Fibroblast of lung (primary cell): Measurements from ENCODE around the gene DNPEP. TPM values are rescaled to one million over a fixed set of nuclear protein-coding genes. Genes with fewer than 3 reads are reported as not detected.

Experiments used
- DNase-seq, 2 donors: peaks; one replicate each; pipeline versions ENCODE4 v3.0.0 to v3.0.0-alpha.2; 2010; ENCODE audit warnings: low read depth in 2 of 2
- H2AFZ ChIP-seq: 2 replicates; pipeline ENCODE4 v1.5.1; 2012; ENCODE audit warnings: low read length, control low read depth, inconsistent platforms
- H3K27ac ChIP-seq: 2 replicates; pipeline ENCODE4 v1.5.1; 2011; ENCODE audit warnings: low read length, control low read depth; ENCODE audit not compliant: insufficient read depth
- H3K27me3 ChIP-seq: 2 replicates; pipeline ENCODE4 v1.5.1; 2011; ENCODE audit warnings: mild to moderate bottlenecking, low read length; ENCODE audit not compliant: control insufficient read depth, insufficient read depth
- H3K36me3 ChIP-seq: 2 replicates; pipeline ENCODE4 v1.5.1; 2011; ENCODE audit warnings: low read length; ENCODE audit not compliant: control insufficient read depth, insufficient read depth
- H3K4me1 ChIP-seq: 2 replicates; pipeline ENCODE4 v1.5.1; 2011; ENCODE audit warnings: low read length; ENCODE audit not compliant: control insufficient read depth, insufficient read depth; ENCODE audit errors: extremely low read depth
- H3K4me2 ChIP-seq: 2 replicates; pipeline ENCODE4 v1.5.1; 2011; ENCODE audit warnings: low read length, control low read depth; ENCODE audit not compliant: insufficient read depth; ENCODE audit errors: extremely low read depth
- H3K4me3 ChIP-seq, 4 experiments: fragments of 200-600 bp in 1 of 4; sonication (generic) in 1 of 4; replicated peaks in 1 of 4; 2 replicates each; pipeline ENCODE4 v1.5.1; 2011 to 2016; ENCODE audit warnings: low read length in 4 of 4, low read depth in 3 of 4, mild to moderate bottlenecking in 3 of 4, control low read depth in 2 of 4, inconsistent platforms in 1 of 4, mixed read lengths in 1 of 4; ENCODE audit not compliant: insufficient read depth in 1 of 4; ENCODE audit errors: control extremely low read depth in 1 of 4
- H3K79me2 ChIP-seq: 2 replicates; pipeline ENCODE4 v1.5.1; 2012; ENCODE audit warnings: mild to moderate bottlenecking, low read length, inconsistent platforms; ENCODE audit not compliant: control insufficient read depth, insufficient read depth
- H3K9ac ChIP-seq: 2 replicates; pipeline ENCODE4 v1.5.1; 2011; ENCODE audit warnings: mild to moderate bottlenecking, low read length, control low read depth; ENCODE audit not compliant: insufficient read depth
- H3K9me3 ChIP-seq: 2 replicates; pipeline ENCODE4 v1.5.1; 2012; ENCODE audit warnings: low read depth, low read length; ENCODE audit not compliant: control insufficient read depth, insufficient read depth
- H4K20me1 ChIP-seq: 2 replicates; pipeline ENCODE4 v1.5.1; 2011; ENCODE audit warnings: low read length; ENCODE audit not compliant: control insufficient read depth, insufficient read depth; ENCODE audit errors: extremely low read depth
- EZH2 ChIP-seq: IDR thresholded peaks from 2 replicates; pipeline ENCODE4 v1.5.1; 2012; ENCODE audit warnings: low read length, control low read depth, mild to moderate bottlenecking; ENCODE audit errors: missing control alignments
- polyA plus RNA-seq, 2 donors: library from polyadenylated mRNA; depleted of rRNA in 1 of 2; stranded (reverse) in 1 of 2; unstranded in 1 of 2; fragments of >200 nt; gene quantifications; 2 replicates each; pipeline ENCODE4 v1.2.1, GENCODE V29; 2011 to 2012; ENCODE audit warnings: missing spikeins in 1 of 2
- total RNA-seq: library from RNA; depleted of rRNA; stranded (reverse); fragments of >200 nt; gene quantifications from 2 replicates; pipeline ENCODE4 v1.2.1, GENCODE V29; 2014
- TF ChIP-seq, protein P1 (sequence below), 2 donors: IDR thresholded peaks in 1 of 2; conservative IDR thresholded peaks in 1 of 2; 1 replicate in 1 of 2; 2 replicates in 1 of 2; pipeline ENCODE4 v1.5.1; 2011 to 2012; ENCODE audit warnings: low read length in 2 of 2, control low read depth in 1 of 2, inconsistent platforms in 1 of 2, low read depth in 1 of 2, mild to moderate bottlenecking in 1 of 2

The DNPEP gene
- total and polyA plus RNA-seq, 2 donors (not counting 1 experiment from before 2014, with no cell fraction given), result 38.2 to 72.5 TPM

DNA sequence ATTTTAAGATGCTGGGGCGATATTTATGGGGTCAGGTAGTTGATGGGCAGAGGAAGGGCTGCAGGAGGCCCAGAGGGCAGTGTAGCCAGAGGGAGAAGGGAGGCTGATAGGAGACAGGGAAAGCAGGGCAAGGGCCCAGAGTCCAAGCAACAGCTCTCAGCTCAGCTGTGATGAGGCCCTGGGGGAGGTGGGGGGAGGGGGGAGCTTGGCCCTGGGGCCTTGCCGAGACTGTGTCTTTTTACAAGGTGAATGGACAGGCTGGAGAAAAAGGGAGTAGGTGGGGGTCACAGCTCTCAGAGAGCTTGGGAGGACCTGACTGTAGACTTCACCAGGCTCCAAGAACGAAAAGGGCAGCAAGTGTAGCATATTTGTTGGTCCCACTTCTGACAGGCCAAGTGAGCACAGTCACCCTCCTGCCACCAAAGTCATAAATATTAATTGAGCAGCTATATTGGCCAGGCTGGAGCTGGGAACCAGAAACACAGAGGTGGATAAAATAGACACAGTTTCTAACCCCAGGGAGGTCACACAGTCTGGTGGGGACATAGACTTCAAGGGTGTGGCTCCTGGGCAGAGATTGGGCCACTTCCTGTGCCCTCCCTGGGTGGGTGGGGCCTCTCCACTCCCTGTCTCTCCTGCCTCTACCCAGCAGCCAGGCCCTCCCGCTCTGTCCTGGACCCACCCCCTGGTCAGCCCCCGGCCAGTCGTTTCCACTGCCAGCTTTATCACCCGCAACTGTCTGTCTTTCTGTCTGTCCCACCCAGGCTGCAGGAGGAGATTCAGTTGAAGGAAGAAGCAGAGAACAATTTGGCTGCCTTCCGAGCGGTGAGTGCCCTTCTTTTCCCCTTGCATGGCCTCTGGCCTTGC is 31.9 kb upstream of the DNPEP start:
- Histone ChIP-seq H2AFZ (no peak overlapping the region), H3K9me3 (no peaks in the 10 kb centered on the region), H3K4me2 (no peak overlapping the region), H3K36me3 (no peaks in the 10 kb centered on the region), H3K27me3 (peaks cover 11% of the 10 kb centered on the region), H3K9ac (no peak overlapping the region), H3K4me1 (no peaks in the 10 kb centered on the region), H3K79me2 (no peaks in the 10 kb centered on the region), H3K27ac (no peak overlapping the region), H4K20me1 (no peaks in the 10 kb centered on the region), H3K4me3 (no peak overlapping the region)
- TF ChIP-seq, protein P1, sequence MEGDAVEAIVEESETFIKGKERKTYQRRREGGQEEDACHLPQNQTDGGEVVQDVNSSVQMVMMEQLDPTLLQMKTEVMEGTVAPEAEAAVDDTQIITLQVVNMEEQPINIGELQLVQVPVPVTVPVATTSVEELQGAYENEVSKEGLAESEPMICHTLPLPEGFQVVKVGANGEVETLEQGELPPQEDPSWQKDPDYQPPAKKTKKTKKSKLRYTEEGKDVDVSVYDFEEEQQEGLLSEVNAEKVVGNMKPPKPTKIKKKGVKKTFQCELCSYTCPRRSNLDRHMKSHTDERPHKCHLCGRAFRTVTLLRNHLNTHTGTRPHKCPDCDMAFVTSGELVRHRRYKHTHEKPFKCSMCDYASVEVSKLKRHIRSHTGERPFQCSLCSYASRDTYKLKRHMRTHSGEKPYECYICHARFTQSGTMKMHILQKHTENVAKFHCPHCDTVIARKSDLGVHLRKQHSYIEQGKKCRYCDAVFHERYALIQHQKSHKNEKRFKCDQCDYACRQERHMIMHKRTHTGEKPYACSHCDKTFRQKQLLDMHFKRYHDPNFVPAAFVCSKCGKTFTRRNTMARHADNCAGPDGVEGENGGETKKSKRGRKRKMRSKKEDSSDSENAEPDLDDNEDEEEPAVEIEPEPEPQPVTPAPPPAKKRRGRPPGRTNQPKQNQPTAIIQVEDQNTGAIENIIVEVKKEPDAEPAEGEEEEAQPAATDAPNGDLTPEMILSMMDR (conservative IDR thresholded peaks at IDR 0.05 in 1 of 2, IDR thresholded peaks at IDR 0.05 in 1 of 2; ENCODE audit: low read depth in 1 of 2, low read length in 2 of 2), result no peak
- TF ChIP-seq EZH2, result no peak
- DNase-seq, result no peak

DNA sequence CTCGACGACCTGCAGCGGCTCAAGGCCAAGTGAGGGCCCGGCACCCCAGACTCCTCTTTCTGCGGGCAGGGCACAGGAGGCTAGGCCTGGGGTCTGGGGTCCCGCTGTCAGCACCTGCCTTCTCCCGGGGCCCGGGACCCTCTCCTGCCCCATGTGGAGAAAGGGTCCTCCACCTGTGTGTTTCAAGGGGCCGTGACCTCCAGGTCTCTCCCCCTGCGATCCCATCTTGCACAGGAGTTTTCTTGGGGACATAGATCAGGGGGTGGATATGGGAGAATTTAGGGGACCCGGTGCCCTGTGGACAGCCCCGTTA is 31.3 kb upstream of the DNPEP start:
- H3K4me3 ChIP-seq, result no peak overlapping the region
- H3K9ac ChIP-seq, result no peak overlapping the region
- no peak overlapping the region for H3K4me2 ChIP-seq
- TF ChIP-seq, protein P1 (conservative IDR thresholded peaks at IDR 0.05 in 1 of 2, IDR thresholded peaks at IDR 0.05 in 1 of 2; ENCODE audit: low read depth in 1 of 2, low read length in 2 of 2), result no peak
- TF ChIP-seq EZH2, result no peak
- H3K27ac ChIP-seq, result no peak overlapping the region
- H2AFZ ChIP-seq, result no peak overlapping the region
- H3K36me3 ChIP-seq, result no peaks in the 10 kb centered on the region
- no peaks in the 10 kb centered on the region for H4K20me1 ChIP-seq
- H3K27me3 ChIP-seq, result peaks cover 11% of the 10 kb centered on the region
- no peak for DNase-seq
- H3K79me2 ChIP-seq, result no peaks in the 10 kb centered on the region
- no peaks in the 10 kb centered on the region for H3K9me3 ChIP-seq
- H3K4me1 ChIP-seq, result no peaks in the 10 kb centered on the region

DNA sequence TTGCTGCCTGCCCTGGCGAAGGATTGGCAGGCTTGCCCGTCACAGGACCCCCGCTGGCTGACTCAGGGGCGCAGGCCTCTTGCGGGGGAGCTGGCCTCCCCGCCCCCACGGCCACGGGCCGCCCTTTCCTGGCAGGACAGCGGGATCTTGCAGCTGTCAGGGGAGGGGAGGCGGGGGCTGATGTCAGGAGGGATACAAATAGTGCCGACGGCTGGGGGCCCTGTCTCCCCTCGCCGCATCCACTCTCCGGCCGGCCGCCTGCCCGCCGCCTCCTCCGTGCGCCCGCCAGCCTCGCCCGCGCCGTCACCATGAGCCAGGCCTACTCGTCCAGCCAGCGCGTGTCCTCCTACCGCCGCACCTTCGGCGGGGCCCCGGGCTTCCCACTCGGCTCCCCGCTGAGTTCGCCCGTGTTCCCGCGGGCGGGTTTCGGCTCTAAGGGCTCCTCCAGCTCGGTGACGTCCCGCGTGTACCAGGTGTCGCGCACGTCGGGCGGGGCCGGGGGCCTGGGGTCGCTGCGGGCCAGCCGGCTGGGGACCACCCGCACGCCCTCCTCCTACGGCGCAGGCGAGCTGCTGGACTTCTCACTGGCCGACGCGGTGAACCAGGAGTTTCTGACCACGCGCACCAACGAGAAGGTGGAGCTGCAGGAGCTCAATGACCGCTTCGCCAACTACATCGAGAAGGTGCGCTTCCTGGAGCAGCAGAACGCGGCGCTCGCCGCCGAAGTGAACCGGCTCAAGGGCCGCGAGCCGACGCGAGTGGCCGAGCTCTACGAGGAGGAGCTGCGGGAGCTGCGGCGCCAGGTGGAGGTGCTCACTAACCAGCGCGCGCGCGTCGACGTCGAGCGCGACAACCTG is 30.7 kb upstream of the DNPEP start, which contains the start of gene DES:
Gene DES (plus strand): TSS at position 223 of the 857 bp plus-strand sequence. CDS start 86 bp downstream, at position 309.
- Histone ChIP-seq H3K9me3 (no peaks in the 10 kb centered on the region), H3K4me2 (no peak within 1 kb of the TSS), H3K4me1 (no peaks in the 10 kb centered on the region), H3K36me3 (no peaks in the 10 kb centered on the region), H3K79me2 (no peaks in the 10 kb centered on the region), H3K27ac (no peak within 1 kb of the TSS), H3K27me3 (peaks cover 11% of the 10 kb centered on the region), H4K20me1 (no peaks in the 10 kb centered on the region), H3K4me3 (peak within 1 kb of the TSS in 1 of 4 experiments; percentile 14), H2AFZ (no peak within 1 kb of the TSS), H3K9ac (no peak within 1 kb of the TSS)
- DNase-seq, result peak in 1 of 2 donors; percentile 42
- TF ChIP-seq, protein P1 (conservative IDR thresholded peaks at IDR 0.05 in 1 of 2, IDR thresholded peaks at IDR 0.05 in 1 of 2; ENCODE audit: low read depth in 1 of 2, low read length in 2 of 2), result no peak
- peak; percentile 65 for TF ChIP-seq EZH2
